Stimulated activated CD8-positive, alpha-beta memory T cell treated with anti-CD3 and anti-CD28 coated beads, Interleukin-15, amount 100 ng/mL, for 1 hour (primary cell): ENCODE measurements around the gene COL9A2.

Source experiments
- DNase-seq: peaks from one replicate; pipeline ENCODE4 v3.0.0-alpha.2; 2020; ENCODE audit warnings: low read depth

Gene COL9A2

GRCh38 chr1:40318476-40318875 is 1.4 kb upstream of the COL9A2 start:
- DNase-seq: no peak

DNA sequence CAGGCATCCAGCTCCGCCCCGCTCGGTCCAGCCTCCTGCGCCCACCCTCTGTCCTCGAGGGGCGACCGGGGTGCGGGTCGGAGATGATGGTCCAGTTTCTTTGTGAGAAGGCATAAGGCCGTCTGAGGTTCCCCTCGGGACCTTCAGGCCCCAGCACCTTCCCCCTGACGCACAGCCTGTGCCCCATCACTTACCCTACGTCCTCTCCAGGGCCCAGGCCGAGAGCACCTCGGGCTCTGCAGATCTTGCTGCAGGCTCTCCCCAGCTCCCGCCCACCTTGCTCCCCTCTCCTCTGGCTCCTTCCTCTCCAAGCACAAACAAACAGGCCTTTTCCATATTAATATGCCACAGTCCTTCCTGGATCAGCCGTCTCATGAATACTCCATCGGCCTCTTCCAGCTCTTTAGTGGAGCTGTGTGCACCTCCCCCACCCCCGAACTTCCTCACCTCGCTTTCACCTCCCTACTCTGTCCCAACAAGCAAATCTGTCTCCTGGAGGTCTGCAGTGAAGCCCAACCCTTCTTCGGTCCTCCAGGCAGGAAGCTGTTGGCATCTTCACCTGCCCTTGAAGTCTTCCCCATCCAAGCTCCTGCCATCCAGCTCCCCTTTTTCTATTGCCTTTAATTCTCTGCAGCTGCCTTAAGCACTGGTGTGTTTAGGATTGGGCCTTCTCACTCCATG is 448 bp upstream of the COL9A2 start:
- no peak for DNase-seq

DNA sequence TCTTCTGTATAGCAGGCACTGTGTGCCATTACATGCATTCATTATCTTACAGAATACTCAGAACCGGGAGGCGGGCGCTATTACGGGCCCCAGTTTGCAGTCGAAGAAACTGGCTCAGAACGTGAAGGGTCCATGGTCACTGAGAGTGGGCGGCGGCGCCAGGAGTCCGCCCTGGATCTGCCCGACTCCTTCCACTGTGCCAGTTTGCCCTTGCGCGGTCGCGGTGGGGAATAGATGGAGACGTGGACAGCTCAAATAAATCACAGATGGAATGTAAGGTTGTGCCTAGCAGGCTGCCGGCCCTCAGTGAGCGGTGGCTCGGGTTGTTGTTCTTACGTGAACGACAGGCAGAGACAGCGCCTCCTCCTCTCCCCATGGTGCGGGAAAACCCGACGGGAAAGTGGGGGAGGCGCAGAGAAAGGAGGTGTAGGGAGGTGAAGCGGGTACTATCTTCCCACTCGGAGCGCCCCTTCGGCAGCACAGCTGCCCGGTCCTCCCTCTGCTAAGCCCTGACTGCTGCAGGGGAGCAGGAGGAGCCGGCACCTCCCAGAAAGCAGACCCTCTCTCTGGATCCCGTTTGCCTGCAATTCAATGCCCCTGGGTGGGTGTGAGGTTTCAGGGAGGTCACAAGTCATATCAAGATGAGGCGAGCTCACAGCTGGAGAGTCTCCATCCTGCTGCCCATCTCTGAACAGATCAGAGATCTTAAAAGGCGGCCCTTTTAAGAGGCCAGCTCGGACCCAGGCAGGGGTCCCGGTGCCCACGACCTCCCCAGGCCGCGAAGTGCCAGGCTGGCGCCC is 1.1 kb downstream of the COL9A2 start:
- no peak for DNase-seq

- DNase-seq: peak; percentile 59
These were observed 1.8 kb downstream of the COL9A2 start for GRCh38 chr1:40315239-40315794.

GRCh38 chr1:40314721-40315238 is 2.3 kb downstream of the COL9A2 start:
- DNase-seq: no peak

DNA sequence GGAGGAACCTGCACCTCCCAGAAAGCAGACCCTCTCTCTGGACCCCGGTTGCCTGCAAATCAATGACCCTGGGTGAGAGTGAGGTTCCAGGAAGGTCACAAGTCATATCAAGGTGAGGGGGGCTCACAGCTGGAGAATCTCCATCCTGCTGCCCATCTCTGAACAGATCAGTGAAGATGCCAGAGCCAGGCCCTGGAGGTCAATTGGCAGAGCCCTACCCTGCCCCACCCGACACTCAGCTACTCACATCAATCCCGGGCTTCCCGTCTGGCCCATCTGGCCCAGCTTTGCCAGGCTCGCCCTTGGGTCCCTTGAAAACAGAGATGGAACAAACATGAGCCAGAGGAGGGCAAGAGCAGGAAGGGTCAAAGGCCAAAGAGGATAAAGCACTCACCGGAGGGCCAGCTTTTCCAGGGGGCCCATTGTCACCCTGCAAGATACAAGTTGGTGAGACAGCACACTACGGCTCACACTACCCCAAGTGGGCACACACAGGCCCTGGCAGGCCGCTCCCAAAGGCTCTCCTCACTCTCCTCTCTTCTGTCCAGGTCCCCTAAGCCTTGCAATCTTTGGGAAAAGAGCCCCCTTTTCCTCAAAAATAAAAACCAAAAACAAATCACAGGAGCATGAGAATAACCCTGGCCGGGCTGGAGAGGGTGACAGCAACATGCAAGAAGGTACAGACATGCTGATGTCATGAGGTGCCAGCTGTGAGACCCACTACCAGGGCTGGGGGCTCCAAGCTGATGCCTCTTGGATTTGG is 2.9 kb downstream of the COL9A2 start:
- DNase-seq: no peak

DNA sequence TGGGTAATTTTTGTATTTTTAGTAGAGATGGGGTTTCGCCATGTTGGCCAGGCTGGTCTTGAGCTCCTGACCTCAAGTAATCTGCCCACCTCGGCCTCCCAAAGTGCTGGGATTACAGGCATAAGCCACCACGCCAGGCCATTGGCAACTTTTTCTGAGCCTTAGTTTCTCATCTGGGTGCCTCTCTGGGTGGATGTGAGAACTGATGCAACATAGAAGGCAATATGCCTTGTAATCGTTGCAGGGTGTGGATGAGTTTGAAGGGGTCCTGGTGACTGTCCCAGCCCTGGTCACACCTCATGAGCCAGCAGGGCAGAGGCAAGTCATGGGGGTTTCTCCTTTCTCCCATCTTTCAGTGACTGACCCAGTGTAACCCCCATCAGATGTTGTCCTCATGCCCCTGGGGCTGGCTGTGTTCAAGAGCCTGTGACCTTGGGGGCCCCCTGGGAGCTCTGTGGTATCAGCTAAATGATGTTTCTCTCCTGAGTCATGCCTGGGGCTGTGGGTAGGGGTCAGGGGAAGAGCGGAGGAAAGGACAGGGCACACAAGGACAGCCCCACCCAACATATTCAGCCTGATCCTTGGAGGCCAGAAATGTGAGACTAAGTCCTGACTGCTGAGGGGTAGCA is 3.6 kb downstream of the COL9A2 start:
- no peak for DNase-seq

- DNase-seq: no peak
These were observed 4.6 kb downstream of the COL9A2 start for GRCh38 chr1:40312238-40313205.

GRCh38 chr1:40311692-40312091 is 5.4 kb downstream of the COL9A2 start:
- DNase-seq: no peak

DNA sequence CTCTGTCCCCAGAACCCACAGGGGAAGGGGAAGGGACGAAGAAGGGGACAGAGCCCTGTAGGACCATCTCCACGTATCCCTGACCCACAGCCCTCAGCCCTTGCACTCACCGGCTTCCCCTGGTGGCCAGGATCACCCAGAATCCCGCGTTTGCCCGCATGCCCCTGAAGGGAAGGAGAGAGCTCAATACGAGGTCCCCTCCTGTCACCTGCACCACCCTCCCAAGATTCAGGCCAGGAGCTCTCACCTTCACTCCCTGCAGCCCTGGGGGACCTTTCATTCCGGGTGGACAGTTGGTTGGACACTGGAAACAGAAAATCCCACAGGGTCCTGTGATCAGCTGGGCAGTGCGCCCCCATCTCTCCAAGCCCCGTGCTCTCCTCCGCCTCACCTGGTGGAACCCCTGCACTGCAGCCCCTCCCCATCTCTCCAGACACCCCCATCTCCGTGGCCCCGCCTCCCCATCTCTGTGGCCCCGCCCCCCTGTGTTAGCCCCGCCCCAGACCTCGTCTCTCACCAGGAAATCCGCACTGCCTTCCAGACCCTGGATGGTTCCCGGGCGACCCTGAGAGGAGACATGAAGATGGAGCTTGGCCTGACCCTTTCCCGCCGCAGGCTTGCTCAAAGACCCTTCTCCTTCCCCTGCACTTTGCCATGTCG is 6.0 kb downstream of the COL9A2 start:
- DNase-seq: no peak

- DNase-seq: no peak
These were observed 7.0 kb downstream of the COL9A2 start for GRCh38 chr1:40310129-40310461.

DNA sequence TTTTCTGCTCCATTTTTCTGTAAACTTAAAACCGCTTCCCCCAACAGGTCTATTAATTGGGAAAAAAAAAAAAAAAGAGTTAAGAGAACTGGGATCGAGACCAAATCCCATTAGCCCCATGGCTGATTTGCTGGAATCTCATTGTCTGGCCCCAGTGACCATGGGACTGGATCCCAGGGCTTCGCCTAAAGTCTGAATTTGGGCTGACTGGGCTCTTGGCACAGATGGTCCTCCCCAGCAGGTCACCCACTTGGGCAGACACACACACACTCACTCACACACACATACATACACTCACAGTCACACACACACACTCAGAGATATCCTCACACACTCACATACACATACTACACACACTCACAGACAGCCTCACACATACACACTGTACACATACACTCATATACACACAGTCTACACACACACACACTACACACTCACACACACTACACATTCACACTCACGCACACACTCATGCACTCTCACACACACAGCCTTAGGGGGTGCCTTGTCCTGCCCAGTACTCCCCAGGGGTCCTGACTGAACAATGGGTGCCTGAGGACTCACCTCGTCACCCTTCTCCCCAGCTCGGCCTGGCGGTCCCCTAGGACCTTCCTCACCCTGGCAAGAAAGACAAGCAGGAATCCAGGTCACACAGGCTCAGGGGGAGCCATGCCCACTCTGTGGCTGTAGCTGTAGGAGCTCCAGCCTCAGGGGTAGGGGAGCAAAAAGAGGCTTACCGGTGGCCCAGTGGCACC is 7.5 kb downstream of the COL9A2 start:
- no peak for DNase-seq

GRCh38 chr1:40308036-40308727 is 8.9 kb downstream of the COL9A2 start:
- DNase-seq: no peak

DNA sequence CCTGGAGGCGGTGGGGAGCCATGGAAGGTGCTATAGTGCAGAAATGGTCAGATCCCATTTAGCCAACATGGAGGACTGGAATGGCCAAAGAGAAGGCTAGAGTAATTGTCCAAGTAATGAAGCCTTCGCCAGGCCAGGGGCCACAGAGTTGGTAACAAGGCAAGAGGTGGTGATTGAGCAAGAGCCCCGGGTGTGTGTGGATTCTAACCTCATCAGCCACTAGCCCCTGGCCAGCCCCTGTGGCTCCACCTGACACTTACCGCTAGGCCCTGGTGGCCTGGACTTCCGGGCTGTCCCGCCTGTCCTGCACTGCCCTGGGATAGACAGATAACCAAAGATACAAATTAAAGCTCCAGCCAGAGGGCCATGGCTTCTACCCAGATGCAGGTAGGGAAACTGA is 9.9 kb downstream of the COL9A2 start:
- DNase-seq: no peak

DNA sequence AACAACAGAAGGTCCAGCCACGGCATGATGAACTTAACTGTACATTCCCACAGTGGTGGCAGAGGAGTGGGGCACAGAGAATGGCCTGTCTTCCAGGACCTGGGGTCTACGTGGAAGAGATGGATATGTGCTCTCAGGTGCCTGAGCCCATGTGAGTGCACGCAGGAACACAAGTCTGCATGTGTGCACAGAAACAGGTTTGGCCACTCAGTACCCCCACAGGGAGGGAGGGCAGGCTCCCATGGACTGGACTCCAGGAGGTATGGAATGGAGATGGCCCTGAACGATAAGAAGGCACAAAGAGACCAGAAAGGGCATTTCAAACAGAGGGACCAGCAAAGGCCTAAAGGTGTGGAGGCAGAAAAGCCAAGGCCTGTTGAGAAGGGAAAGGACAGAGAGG is 10.8 kb downstream of the COL9A2 start:
- no peak for DNase-seq

- DNase-seq: no peak
These were observed 11.2 kb downstream of the COL9A2 start for GRCh38 chr1:40305871-40306270.

GRCh38 chr1:40305451-40305850 is 11.6 kb downstream of the COL9A2 start:
- no peak for DNase-seq

GRCh38 chr1:40303790-40304189 is 13.3 kb downstream of the COL9A2 start:
- no peak for DNase-seq
